H1 (cell line): ENCODE results near the gene KLHL30. TPM values are rescaled to one million over a fixed set of nuclear protein-coding genes. Genes with fewer than 3 reads are reported as not detected.

Experiments
- NANOG ChIP-seq: IDR thresholded peaks from 2 replicates; pipeline ENCODE4 v1.6.1; 2011; ENCODE audit warnings: low read length, low read depth, mild to moderate bottlenecking, inconsistent platforms; ENCODE audit not compliant: insufficient read depth, poor library complexity, severe bottlenecking
- ZNF274 ChIP-seq: IDR thresholded peaks from 2 replicates; pipeline ENCODE4 v1.7.0; 2012; ENCODE audit warnings: low read length, borderline replicate concordance; ENCODE audit errors: extremely low read depth
- polyA plus RNA-seq, 7 experiments: library from polyadenylated mRNA; depleted of rRNA in 3 of 7; stranded (reverse) in 5 of 7; unstranded in 2 of 7; fragments of >200 nt in 5 of 7; fragments of 200-250 nt in 2 of 7; gene quantifications; 1 replicate in 5 of 7; 2 replicates in 1 of 7; 4 replicates in 1 of 7; pipeline versions ENCODE4 v1.2.1 to v1.2.3, GENCODE V29; 2011 to 2013; ENCODE audit warnings: missing spikeins in 2 of 7, mixed read lengths in 2 of 7
- total RNA-seq: library from RNA; stranded (reverse); fragmentation: NEBNext Ultra II Directional; extraction: Animal tissue kit (Norgen Biotek cat#: 25700); gene quantifications from 2 replicates; pipeline ENCODE4 v1.2.1, GENCODE V29; 2021

Gene KLHL30
- total and polyA plus RNA-seq, 2 of the 8 experiments (the other 6 are each of a cell fraction or from before 2014, with no cell fraction given): not detected

DNA sequence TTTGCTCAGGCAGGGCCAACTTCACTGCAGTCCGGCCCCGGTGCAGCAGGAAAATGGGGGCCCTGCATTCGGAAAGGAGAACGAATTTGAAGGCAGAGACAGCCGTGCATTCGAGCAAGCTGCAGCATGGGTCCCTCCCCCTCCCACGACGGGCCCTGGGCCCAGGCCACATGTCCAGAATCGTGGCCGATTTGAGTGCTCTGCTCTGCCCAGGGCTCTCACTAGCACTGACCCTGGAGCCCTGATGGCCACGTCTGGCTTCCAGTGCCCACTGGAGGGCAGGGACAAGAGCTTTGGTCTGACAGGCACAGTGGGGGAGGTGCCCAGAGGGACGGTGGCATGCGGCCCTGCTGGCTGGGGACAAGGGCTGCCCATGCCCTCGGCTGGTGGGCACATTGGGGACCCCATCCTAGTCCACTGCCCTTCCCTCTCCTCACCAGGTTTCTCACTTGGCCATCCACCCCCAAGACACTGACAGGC is 14.4 kb upstream of the KLHL30 start (continued):
- TF ChIP-seq ZNF274 (no peak), NANOG (no peak)
